GM21515 (cell line): Measurements from ENCODE around the gene GFAP.

ENCODE experiments used
- ATAC-seq: cut with Tn5 transposase; IDR thresholded peaks from one replicate; pipeline ENCODE4 v1.9.1; 2021; ENCODE audit not compliant: unreplicated experiment

Gene GFAP

DNA sequence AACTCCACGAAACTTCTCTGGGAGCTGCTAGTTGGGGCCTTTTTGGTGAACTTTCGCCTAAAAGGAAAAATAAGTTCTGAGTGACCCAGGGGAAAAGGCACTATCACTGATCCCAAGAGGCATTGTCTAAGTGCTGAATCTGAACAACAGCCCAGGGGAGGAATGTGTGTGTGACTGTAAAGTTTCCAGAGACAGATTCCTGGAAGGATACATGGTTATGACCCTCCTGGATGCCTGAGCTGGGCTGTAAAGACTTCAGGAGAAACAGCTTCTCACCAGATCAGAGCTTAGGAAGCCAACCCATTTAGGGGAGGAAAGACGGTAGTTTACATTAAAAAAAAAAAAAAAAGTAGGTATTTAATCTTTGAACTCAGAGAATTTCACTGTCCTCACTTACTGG is 47.5 kb downstream of the GFAP start:
- ATAC-seq: no peak

DNA sequence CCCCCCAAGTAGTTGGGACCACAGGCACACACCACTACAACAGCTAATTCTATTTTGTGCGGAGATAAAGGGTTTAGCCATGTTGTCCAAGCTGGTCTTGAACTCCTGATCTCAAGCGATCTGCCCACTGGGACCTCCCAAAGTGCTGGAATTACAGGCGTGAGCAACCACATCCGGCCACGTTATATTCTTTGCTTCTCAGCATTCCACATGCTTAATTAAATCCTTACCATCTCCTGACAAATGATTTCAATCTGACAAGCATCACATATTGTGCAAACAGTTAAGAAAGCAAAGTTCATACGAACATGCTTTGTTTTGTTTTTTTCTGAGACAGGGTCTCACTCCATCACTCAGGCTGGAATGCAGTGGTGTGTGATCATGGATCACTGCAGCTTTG is 49.4 kb downstream of the GFAP start:
- ATAC-seq: no peak

DNA sequence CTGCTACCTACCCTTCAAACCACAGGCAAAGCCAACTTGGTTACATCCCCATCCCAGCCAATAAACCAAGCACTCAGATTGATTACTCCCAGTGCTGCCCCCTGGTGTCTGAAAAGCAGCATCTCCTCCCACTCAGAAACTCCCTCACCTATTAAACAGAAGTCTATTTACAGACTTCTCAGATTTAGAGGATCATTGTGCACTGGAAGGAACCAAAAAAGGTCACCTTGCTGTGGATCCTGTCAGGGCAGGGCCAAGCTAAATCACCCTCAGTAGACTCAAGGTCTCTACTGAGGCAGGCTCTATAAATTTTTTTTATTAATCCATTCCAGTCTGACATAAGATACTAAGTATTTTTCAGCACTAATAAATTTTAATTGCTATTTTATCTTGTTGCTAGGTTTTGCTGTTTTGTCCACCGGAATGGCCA is 50.1 kb downstream of the GFAP start:
- no peak for ATAC-seq

DNA sequence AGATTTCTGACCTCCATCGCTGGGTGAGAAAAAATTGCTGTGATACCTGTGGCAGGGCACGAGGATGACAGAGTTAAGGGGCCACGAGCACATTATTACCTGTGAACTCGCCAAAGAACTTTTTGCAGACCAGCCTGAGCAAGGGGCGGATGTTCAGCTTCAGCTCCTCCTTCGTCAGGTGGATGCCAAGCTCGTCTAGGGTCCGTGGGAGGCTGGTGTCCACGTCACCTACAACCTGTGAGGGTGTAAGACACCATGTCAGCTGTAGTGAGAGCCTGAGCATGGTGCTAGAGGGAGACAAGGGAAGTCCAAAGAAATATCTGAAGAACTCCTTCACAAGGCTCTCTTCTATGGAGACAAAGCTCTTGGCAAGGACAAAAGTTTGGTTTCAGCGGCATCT is 50.5 kb downstream of the GFAP start:
- no peak for ATAC-seq

DNA sequence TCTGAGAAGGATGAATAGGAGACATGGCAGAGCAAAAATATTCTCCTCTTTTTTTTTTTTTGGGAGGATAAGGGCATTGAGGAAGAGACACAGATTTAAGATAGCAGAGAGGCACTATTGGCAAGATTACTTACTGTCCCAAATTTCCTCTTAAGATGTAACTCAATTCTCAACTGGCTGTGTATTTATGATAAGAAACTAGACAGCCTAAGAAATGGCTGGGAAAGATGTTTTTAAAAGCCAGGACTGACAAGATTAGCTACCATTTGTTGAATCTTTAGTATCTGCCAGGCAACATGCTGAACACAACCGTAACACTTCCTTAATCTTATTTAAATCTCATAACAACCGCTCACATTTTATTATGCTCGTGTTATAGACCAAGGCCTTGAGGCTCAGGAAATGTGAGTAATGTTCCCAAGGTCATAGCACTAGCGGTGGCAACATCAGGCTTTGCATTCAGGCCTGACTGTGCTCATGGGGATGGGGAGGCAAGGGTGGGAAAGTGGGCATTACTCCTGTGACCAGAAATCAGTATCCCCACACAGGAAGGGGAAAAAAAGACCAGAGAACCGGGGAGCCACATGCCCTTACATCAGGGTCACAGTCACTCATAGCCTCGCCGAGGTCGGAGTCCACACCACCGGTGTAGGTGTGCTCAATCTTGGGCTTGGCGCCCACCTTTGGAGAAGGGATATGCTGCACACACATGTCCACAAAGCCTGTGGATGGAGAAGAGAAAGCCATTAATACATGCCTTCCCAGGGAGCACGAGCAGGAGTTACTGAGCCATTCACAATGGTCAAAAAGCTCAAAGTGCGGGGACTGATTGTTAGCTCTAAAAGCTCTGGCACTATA is 52.0 kb downstream of the GFAP start:
- ATAC-seq: no peak

DNA sequence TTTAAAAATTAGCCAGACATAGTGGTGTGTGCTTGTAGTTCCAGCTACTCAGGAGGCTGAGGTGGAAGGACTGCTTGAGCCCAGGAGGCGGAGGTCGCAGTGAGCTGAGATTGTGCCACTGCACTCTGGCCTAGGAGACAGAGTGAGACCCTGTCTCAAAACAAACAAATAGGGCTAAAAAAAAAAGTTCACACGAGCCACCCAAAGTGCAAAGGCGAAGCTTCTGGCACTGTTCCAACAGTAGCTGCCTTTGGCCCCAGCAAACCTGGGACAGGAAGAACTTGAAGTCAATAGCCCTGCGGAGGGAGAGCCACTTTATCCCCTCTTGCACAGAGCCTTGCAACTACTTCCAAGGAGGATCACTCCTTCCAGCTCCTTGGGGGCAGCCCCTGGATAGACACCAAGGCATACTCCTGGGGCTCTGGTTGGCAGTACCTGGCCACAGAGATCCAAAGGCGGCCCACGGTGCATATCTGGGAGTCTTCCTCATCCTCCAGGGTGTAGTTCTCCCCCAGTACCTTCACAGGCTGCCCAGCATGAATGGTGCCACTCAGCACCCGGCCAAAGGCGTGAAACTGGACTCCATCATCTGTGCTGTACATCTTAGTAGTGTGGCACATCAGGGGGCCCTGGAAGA is 52.9 kb downstream of the GFAP start:
- ATAC-seq: no peak

DNA sequence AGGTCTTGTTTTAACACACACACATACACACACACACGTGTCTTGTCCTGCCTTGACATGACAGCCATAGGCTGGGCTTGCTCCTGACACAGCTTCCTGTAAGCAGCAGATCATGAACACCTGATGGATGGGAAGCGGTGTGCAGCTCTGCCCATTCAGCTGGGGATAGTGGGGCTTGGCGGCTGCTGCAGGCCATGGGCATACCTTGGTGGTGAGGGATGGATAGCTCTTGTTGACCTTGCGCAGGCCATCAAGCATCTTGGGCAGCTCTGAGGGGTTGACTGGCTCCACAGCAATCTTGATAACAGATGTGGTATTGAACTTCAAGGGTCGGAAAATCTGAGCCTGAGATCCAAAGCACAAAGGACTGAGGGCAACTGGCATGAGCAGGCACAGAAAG is 55.6 kb downstream of the GFAP start:
- no peak for ATAC-seq

DNA sequence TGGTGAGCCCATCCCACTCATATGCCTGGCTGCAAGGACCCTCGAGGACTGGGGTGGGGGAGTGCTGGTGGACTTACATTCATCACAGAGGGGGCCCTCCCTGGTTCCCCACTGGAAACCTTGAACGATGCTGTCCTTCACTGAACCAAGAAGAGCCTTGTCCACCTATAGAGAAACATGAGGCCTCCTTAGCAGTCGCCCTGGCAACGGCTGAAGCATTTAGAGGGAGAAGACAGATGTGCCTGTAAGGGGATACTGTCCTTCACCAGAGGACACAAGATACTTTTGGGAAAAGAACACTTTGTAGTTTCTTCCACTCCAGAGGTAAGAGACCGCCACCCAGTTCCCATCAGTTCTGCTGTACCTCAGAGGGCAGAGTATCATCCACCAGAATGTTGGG is 61.1 kb downstream of the GFAP start:
- no peak for ATAC-seq
